GM18861 (cell line): ENCODE measurements around the gene SLC28A1.
"Not testable (repeated sequence)": the region's sequence is repeated elsewhere in the genome, so short reads cannot be mapped to it uniquely, and the experiment has no call there.

Source experiments
- ATAC-seq: cut with Tn5 transposase; IDR thresholded peaks from one replicate; pipeline ENCODE4 v1.9.1; 2021; ENCODE audit not compliant: unreplicated experiment

SLC28A1 gene, protein sequence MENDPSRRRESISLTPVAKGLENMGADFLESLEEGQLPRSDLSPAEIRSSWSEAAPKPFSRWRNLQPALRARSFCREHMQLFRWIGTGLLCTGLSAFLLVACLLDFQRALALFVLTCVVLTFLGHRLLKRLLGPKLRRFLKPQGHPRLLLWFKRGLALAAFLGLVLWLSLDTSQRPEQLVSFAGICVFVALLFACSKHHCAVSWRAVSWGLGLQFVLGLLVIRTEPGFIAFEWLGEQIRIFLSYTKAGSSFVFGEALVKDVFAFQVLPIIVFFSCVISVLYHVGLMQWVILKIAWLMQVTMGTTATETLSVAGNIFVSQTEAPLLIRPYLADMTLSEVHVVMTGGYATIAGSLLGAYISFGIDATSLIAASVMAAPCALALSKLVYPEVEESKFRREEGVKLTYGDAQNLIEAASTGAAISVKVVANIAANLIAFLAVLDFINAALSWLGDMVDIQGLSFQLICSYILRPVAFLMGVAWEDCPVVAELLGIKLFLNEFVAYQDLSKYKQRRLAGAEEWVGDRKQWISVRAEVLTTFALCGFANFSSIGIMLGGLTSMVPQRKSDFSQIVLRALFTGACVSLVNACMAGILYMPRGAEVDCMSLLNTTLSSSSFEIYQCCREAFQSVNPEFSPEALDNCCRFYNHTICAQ

DNA sequence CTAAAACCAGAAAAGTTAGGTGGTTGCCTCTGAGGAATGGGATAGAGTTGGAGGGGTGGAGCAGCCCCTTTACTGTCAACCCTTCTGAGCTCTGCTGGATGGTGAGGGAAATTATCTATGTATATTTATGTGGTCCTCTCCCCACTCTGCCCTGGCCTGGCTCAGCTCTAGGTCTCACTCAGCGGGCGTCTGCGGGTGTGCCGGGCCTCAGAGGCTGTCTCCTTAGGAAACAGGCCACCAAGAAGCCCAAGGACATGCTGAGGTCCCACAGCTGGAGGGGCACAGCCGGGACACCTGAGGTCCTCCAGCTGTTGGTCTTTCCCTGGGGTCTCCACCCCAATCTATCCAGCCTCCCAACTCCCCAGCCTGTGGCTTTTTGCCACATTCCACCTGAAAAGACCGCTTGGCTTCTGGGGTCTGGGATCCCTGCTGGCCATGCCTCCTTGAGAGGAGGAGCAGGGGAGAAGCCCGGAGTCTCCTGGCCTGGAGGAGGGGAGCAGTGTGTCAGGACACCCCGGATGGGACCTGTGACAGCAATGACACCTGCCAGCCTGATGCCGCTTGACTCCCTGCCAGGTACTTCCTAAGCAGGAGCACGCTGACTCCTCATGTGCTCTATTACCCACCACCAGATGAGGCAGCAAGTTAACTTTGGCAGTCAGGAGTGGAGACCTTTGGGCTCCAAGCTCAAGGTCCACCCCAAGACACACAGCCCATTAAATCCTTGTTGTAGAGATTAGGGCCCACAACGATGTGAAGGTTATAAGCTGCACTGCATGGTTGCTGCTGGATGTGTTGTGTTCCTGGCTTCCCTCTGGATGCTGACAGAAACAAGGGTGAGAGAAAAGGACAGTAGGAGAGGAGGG is at the start of gene SLC28A1:
Gene SLC28A1, plus strand, starts transcription at position 747 of the 866 bp plus-strand sequence. CDS start 3,099 bp downstream, outside the sequence.
- ATAC-seq: no peak

GRCh38 chr15:84834969-84835368 is 49.5 kb upstream of the SLC28A1 start:
- no peak for ATAC-seq

- ATAC-seq: no peak
These were observed 48.7 kb upstream of the SLC28A1 start for GRCh38 chr15:84835661-84836337.

DNA sequence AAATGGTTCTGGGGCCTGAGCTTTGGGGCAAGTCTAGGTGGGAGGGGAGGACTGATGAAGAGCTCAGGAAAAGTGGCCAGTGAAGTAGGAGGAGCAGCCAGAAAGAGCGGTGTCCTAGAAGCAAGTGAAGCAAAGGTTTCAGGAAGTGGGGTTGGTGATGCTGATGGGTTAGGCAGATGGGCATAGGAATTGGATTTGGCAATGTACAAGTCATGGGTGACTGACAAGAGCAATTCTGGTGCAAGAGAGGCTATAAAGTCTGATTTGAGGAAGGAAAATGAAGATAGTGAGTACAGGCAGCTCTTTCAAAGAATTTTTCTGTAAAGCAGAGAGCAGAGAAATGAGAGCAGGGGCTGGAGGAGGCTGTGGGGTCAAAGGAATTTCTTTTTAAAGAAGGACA is 47.6 kb upstream of the SLC28A1 start:
- ATAC-seq: no peak

- no peak for ATAC-seq
These were observed 44.7 kb upstream of the SLC28A1 start for GRCh38 chr15:84839714-84840113.

- no peak for ATAC-seq
These were observed 44.2 kb upstream of the SLC28A1 start for GRCh38 chr15:84840255-84840654.

GRCh38 chr15:84840741-84841429 is 43.6 kb upstream of the SLC28A1 start:
- no peak for ATAC-seq

GRCh38 chr15:84842781-84843180 is 41.7 kb upstream of the SLC28A1 start:
- ATAC-seq: no peak

- no peak for ATAC-seq
These were observed 39.5 kb upstream of the SLC28A1 start for GRCh38 chr15:84844964-84845363.

DNA sequence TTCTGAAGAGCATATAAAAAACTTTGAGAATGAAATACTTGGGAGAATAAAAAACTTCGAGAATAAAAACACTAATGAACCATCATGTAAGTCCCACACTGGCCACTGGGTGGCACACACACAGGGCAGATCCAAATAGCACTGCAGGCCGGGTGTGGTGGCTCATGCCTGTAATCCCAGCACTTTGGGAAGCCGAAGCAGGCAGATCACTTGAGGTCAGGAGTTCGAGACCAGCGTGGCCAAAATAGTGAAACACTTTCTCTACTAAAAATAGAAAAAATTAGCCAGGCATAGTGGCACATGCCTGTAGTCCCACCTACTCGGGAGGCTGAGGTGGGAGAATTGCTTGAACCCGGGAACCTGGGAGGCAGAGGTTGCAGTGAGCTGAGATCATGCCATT is 38.8 kb upstream of the SLC28A1 start:
- not testable (repeated sequence) for ATAC-seq

DNA sequence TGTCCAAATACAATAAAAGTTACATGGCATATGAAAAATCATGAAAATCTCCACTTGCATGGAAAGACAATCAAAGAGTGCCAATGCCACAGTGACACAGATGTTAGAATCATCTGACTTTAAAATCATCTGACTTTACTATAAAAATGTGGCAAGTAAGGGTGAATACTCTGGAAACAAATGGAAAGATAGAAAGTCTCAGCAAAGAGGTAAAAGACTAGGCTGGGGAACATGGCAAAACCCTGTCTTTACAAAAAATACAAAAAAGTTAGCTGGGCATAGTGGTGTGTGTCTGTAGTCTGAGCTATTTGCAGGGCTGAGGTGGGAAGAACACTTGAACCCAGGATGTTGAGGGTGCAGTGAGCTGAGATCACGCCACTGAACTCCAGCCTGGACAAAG is 38.2 kb upstream of the SLC28A1 start:
- ATAC-seq: no peak

GRCh38 chr15:84847382-84847781 is 37.1 kb upstream of the SLC28A1 start:
- ATAC-seq: no peak

DNA sequence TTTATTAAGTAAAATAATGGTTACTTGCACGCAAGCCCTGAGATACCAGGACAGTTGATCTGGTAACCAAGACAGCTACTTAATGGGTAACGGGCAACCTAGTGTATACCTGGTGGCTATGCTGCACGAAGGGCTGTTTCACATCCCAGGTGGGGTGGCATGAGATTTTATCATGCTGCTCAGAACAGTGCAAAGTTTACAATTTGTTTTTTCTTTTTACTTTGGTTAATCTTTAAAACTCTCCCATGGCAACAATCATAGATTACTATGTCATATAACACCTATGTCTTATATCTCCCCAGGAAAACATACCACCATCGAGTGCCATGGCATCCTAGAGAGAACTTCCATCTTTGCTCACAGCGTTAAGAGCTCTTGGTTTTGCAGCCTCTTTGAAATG is 32.2 kb upstream of the SLC28A1 start:
- ATAC-seq: no peak

- ATAC-seq: no peak
These were observed 29.3 kb upstream of the SLC28A1 start for GRCh38 chr15:84855136-84855535.

- no peak for ATAC-seq
These were observed 28.7 kb upstream of the SLC28A1 start for GRCh38 chr15:84855765-84856164.

DNA sequence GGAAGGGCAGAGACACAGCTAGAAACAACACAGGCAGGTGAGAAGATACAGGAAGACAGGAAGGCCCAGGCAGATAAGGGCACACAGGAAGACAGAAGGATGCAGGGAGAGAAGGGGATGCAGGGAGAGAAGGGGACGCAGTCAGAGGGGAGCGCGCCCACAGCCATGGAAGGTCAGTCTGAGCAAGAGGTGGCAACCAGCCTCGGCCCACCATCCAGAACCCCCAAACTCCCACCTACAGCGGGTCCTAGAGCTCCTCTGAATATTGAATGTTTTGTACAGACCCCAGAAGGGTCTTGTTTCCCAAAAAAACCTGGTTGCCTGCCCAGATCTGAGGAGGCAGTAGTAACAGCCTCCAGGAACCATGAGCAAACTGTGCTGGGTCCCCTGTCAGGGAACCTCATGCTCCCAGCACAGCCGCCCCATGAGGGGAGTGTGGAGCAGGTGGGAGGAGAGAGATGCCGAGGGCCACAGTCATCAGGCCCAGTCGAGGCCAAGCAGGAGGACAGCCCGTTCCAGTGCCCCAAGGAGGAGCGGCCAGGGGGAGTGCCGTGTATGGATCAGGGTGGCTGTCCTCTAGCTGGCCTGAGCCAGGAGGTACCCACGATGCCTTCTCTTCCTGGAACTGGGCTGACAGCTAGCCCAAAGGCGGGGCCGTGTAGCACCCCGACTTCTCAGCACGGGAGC is 27.6 kb upstream of the SLC28A1 start:
- no peak for ATAC-seq

- ATAC-seq: no peak
These were observed 27.0 kb upstream of the SLC28A1 start for GRCh38 chr15:84857418-84858004.

DNA sequence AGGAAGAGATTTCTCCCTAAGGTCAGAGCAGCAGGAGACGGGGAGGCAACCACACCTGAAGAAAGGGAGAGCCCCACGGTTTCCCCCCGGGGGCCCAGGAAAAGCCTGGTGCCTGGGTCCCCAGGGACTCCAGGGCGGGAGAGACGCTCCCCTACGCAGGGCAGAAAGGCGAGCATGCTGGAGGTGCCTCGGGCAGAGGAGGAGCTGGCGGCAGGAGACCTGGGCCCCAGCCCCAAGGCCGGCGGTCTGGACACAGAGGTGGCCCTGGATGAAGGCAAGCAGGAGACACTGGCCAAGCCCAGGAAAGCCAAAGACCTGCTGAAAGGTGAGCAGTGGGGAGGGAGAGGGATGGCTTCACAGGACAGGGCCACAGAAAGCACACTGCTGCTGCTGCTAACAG is 26.2 kb upstream of the SLC28A1 start:
- ATAC-seq: no peak

DNA sequence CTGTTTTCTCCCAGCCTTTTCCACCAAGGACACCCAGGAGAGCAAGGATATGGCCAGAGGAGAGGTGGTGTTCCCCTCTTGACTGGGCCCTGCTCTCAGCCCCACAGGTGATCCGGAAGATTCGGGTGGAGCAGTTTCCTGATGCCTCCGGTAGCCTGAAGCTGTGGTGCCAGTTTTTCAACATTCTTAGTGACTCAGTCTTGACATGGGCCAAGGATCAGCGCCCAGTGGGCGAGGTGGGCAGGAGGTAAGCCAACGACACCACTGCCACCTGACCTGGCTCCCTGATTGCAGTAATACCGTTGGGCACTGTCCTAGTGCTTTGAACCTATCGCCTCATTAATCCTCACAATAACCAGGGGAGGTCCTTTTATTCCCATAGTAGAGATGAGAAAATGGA is 25.3 kb upstream of the SLC28A1 start:
- ATAC-seq: no peak
